Measurements from ENCODE around the gene WNT4.
A peak's percentile ranks its signal among the peaks of the same experiment; 100 is the strongest.
"Not testable (repeated sequence)": the region's sequence is repeated elsewhere in the genome, so short reads cannot be mapped to it uniquely, and the experiment has no call there.

WNT4 gene

DNA sequence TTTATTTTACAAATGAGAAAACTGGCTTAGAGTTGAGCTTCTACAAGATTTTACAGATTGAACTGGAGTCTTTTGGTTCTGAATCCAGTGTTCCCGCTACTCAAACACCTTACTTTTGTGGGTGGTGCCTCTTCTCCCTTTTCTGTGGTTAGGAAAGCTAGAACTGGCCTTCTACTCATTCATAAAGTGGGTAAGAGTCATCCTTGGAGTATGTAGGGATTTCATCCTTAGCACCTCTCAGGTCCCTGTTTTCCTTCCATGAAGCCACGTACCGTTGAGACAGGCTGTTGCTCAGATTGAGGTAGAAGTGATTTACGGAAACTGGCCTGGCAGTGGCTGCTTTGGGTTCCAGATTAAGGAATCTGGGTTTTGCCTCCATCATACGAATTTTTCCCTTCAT is 35.8 kb downstream of the WNT4 start:
- DNase-seq, result no peak

GRCh38 chr1:22105611-22106207 is 37.2 kb downstream of the WNT4 start:
- DNase-seq, result peak; percentile 2

- DNase-seq, result no peak
Observed at GRCh38 chr1:22104865-22105437, 37.9 kb downstream of the WNT4 start.

DNA sequence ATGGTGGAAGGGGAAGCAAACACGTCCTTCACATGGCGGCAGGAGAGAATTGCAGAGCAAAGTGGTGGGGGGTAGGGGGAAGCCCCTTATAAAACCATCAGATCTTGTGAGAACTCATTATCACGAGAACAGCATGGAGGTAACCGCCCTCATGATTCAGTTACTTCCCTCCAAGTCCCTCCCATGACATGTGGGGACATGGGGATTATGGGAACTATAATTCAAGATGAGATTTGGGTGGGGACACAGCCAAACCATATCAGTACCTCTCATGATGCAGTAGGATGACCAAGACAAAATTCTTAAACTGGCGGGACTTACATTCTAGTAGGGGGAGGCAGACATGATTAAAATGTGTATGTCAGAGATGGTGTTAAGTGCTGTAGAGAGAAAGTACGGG is 38.8 kb downstream of the WNT4 start:
- DNase-seq, result no peak

- DNase-seq, result no peak
Observed at GRCh38 chr1:22102746-22103145, 40.2 kb downstream of the WNT4 start.

GRCh38 chr1:22101995-22102394 is 40.9 kb downstream of the WNT4 start:
- DNase-seq, result no peak

GRCh38 chr1:22101199-22101598 is 41.7 kb downstream of the WNT4 start:
- DNase-seq, result no peak

DNA sequence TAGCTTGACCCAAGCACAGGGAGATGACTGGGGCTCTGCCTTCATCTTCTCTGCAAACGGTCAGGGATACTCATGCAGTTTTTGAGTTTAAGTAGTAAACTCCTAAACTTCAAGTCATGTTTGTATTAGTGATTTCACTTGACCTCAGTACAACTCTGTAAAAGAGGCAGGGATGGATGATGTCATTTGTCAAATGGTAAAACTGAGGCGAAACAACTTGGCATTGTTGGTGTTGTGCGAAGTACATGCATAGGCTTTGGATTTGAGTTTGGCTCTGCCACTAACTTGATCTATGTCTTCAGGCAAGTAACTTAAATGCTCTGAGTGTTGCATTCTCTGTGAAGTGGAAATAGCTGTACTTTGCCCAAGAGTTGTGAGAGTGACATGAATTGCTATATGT is 42.7 kb downstream of the WNT4 start:
- no peak for DNase-seq

DNA sequence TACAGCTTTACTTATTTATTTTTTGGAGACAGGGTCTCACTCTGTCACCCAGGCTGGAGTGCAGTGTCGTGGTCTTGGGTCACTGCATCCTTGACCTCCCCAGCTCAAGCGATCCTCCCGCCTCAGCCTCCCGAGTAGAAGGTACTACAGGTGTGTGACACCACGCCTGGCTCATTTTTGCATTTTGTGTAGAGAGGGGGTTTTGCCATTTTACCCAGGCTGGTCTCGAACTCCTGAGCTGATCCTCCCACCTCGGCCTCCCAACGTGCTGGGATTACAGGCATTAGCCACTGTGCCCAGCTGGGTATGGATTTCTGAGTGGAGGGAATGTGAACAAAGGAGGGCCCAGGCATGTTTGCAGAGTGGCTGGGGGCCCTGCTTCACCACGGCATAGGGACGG is 44.1 kb downstream of the WNT4 start:
- DNase-seq, result no peak

DNA sequence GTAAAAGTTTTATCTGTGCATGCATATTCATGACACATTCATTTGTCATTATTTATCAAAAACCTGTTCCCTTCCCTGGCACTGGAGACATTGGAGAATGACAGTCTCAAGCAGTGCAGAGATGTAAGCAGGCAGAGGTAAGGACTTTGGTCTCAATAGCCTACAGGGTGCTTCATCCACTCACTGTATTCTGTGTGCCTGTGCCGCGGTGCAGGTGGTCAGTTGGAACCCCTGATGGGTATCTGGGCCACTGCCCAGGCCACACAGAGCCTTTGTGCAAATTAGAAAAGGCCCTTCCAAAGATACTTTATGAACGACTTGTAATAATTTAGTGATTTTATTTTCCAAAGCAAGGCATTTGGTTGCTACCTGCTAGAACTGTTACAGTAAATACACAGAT is 46.4 kb downstream of the WNT4 start:
- DNase-seq, result no peak

DNA sequence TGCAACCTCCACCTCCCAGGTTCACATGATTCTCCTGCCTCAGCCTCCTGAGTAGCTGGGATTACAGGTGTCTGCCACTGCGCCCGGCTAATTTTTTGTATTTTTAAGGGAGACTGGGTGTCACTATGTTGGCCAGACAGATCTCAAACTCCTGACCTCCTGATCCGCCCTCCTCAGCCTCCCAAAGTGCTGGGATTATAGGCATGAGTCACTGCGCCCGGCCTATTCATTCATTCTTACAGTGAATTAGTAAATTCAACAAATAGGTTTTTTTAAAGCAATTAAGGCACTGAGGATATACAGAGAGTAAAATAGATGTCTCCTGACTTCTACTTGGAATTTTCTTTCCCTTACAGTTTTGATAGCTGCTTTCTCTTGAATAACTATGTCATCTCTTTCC is 46.9 kb downstream of the WNT4 start:
- DNase-seq, result no peak

GRCh38 chr1:22093513-22093912 is 49.4 kb downstream of the WNT4 start:
- DNase-seq, result no peak

- DNase-seq, result not testable (repeated sequence)
Observed at GRCh38 chr1:22092026-22092768, 50.7 kb downstream of the WNT4 start.

DNA sequence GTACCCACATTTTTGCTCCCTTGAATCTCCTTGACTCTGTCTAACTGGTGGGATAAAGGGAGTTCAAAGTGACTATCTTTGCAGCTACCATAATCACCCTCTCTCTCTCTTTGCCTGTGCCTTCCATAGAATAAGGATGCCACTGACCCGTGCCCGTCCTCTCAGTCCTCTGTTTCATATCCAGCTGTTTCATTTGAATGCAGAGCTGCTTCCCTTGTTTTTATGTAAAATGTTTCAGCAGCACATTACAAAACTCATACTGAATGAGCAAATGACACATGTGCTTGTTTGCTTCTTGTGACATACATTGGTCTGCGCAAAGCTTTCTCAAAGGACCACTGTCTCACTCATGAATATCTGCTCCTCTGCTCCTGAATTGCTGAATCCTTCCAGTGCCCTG is 52.0 kb downstream of the WNT4 start:
- no peak for DNase-seq

DNA sequence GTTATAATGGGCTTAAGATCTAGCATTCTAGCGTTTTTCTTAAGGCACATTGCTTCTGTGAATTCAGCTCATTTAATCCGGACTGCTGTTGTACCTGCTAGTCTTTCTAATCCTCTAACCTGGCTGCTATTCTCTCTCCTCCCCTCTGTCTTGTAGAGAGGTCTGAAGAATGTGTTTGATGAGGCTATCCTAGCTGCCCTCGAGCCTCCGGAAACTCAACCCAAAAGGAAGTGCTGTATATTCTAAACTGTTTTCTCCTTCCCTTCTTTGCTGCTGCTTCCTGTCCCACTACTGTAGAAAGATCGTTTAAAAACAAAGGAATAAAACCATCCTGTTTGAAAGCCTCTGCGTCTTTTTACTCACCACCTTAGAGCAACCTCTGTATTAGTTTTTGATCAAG is 53.1 kb downstream of the WNT4 start:
- no peak for DNase-seq

GRCh38 chr1:22089134-22089571 is 53.7 kb downstream of the WNT4 start:
- no peak for DNase-seq

DNA sequence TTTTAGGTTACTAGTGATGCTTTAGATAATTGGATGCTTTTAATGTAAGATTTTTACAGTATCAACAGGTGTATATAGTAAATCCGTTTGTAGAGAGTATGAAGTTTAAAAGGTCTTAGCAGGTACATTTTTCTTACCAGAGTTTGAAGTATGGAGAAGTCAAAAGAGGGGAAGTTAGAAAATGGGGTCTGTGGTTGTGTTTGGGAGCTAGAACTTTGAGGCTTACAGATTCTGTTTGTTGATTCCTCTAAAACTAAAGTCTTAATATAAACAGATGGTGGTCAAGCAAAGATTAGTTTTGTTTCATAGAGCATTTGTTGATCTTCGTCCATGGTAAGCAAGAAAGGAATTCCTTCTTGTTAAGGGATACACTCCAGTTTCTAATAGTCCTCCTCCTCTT is 54.6 kb downstream of the WNT4 start:
- DNase-seq, result no peak

GRCh38 chr1:22080191-22080590 is 62.7 kb downstream of the WNT4 start:
- no peak for DNase-seq

DNA sequence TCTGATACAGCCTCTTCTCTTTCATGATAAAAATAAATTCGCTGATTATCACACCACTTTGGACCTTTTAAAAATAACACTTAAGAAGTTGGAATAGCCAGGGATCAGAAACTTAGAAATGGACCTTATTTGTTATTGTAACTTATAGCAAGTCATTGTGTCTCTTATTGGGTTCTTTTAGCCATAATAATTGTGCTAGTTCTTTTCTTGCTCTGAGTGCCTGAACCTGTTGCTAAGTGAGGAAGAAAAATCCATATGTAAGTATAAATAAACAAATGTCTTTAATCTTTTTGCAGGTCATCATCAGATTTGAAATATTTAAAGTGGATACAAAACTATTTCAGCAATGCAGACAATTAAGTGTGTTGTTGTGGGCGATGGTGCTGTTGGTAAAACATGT is 64.8 kb downstream of the WNT4 start:
- DNase-seq, result no peak

DNA sequence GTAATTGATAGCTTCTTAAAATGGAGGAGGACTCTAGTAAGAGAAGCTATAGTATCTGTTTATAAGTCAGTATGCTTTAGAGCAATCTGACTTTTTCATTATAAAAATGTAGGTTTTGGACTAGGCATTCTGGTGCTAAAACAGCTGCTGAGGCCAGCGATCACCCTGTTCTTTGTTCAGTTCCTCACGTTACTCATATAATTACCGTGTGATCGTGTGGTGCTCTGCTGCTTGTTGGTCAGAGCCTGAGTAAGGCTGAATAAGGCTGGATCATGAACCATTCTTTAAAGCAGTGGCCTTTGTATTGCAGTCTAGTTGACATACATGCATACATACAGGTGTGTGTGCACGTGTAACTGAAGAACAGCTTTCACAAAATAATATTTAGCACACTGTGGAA is 65.2 kb downstream of the WNT4 start:
- no peak for DNase-seq

- DNase-seq, result no peak
Observed at GRCh38 chr1:22076346-22076745, 66.6 kb downstream of the WNT4 start.

DNA sequence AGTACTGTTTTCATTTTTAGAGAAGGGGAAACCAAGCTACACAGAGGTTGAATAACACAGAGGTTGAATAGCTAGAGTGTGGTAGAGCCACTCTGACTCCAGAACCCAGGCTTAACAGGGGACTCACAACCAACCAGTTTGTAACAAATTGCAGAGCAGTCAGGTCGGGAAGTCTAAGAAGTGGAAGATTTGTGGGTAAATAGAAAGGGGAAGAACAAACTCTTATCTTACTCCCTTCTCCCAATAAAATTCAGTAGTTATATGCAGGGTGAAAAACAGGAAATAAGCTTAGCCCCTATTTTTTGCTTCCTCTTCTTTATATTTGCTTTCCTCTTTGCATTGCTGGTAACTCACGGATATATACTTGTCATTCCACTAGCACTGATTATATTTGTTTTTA is 67.2 kb downstream of the WNT4 start:
- DNase-seq, result no peak

DNA sequence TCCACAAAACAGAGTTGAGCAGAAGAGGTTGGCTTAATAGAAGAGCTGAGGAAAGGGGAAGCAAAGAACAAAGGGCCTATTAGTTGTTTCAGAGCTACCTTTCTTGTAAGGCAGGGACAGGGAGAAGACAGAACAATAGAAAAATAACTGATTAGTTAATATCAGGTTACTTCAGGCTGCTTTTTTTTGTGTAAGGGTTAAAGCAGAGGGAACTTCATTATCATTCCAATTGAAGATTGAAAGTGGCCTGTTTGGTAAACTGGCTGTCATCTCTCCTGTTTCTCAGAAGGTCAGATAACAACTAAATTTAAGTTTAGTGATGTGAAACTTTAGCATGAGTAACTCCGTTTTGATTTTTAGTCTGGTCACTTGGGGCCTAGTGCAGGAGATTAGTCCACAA is 68.1 kb downstream of the WNT4 start:
- DNase-seq, result no peak

DNA sequence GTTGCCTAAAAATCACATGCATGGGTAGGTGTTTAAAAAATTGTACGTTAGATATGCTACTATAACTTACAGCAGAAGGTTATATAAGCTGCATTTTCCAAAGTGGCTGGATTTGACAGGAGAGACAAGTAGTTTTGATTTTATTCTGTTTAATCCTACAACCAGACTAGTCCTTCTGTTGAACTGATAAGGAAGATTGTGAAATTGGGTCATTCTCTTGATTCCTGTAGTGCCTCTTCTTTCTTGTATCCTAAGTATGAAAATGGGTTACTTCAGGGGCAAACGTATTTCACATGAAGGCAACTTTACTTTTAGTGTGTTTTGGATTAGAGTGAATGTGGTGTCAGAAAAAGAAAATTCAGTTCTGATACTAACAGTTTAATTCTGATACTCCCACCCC is 71.4 kb downstream of the WNT4 start:
- no peak for DNase-seq

Data from NCI-H526 treated with DMSO at 0.1 percent for 48 hours (cell line).